Right lobe of liver (tissue), 6 donors: ENCODE results near the gene ARID5B. TPM values are rescaled to one million over a fixed set of nuclear protein-coding genes. Genes with fewer than 3 reads are reported as not detected.

Experiments used
- ATAC-seq, 4 donors: fragments of 200-7000 bp; cut with Tn5 transposase; one replicate each; pipeline ENCODE4 v1.9.1; 2020; ENCODE audit warnings: mild to moderate bottlenecking in 4 of 4, moderate library complexity in 4 of 4
- DNase-seq, 3 donors: peaks; one replicate each; pipeline ENCODE4 v3.0.0-alpha.2; 2020
- H3K27ac ChIP-seq, 3 donors: fragments of 200-600 bp; one replicate each; pipeline ENCODE4 v1.8.0; 2022
- H3K27me3 ChIP-seq, 2 donors: fragments of 200-600 bp; one replicate each; pipeline ENCODE4 v1.8.0; 2022
- H3K36me3 ChIP-seq, 4 donors: fragments of 200-600 bp; sonication (generic) in 1 of 4; one replicate each; pipeline versions ENCODE4 v1.5.1 to v1.8.0; 2017 to 2022; ENCODE audit warnings: control low read depth in 1 of 4
- H3K4me1 ChIP-seq, 4 donors: fragments of 200-600 bp; sonication (generic) in 1 of 4; one replicate each; pipeline versions ENCODE4 v1.5.1 to v1.8.0; 2017 to 2022; ENCODE audit warnings: control low read depth in 1 of 4
- H3K4me3 ChIP-seq, 3 donors: fragments of 200-600 bp; one replicate each; pipeline ENCODE4 v1.8.0; 2022
- H3K9me3 ChIP-seq, 4 donors: fragments of 200-600 bp; sonication (generic) in 1 of 4; one replicate each; pipeline versions ENCODE4 v1.5.1 to v1.8.0; 2017 to 2022; ENCODE audit warnings: control low read depth in 1 of 4
- CTCF ChIP-seq, 4 donors: fragments of 200-600 bp in 3 of 4; fragments of 450-650 bp in 1 of 4; IDR thresholded peaks; one replicate each; pipeline versions ENCODE4 v1.5.1 to v1.8.0; 2016 to 2022; ENCODE audit warnings: antibody characterized with exemption in 4 of 4, mild to moderate bottlenecking in 2 of 4
- POLR2A ChIP-seq: fragments of 450-650 bp; IDR thresholded peaks from one replicate; pipeline ENCODE4 v1.6.1; 2017; ENCODE audit warnings: antibody characterized with exemption, mild to moderate bottlenecking
- WGBS: methylation state at CpG from one replicate; pipeline ENCODE4 v1.1.6; 2018; ENCODE audit warnings: low coverage, low lambda C conversion rate; ENCODE audit not compliant: insufficient coverage; ENCODE audit errors: missing lambda C conversion rate; 5-methylcytosine and 5-hydroxymethylcytosine counted together
- intact Hi-C, 2 donors: fragments of 100-400 bp; cut with DNase I; formaldehyde crosslinking; loops; one replicate each; pipeline versions ENCODE4 v1.11.2 to v1.14.1; 2022
- total RNA-seq, 6 experiments: library from RNA; depleted of rRNA in 2 of 6; stranded (reverse); fragments of >200 nt in 2 of 6; fragmentation: NEBNext Ultra II Directional in 3 of 6; extraction: Animal tissue kit (Norgen Biotek cat#: 25700) in 3 of 6; gene quantifications; one replicate each; pipeline versions ENCODE4 v1.1.0 to v1.2.4, GENCODE V29; 2016 to 2023
- donor health status: DM: no; HTN: yes; CAD: no.
- donor health status: DM: no; HTN: no; CAD: no.
- donor health status: DM: no; HTN: no; CAD: no.
- donor health status: DM: no; HTN: yes; CAD: no.
- donor health status: DM: no; HTN: yes; CAD: no.

The ARID5B gene
- total RNA-seq, 6 experiments from 2014 or later, result 2.7 to 10.5 (median 5.3) TPM

- H3K27ac ChIP-seq, result peak overlapping the region; percentile 63 to 79 (median 71)
- 31% methylated on average over 3 of the region's 3 CpGs for WGBS
- H3K27me3 ChIP-seq, result no peaks in the 10 kb centered on the region
- no peaks in the 10 kb centered on the region for H3K36me3 ChIP-seq
- DNase-seq (no peak), ATAC-seq (peak; percentile 66 to 76 (median 72))
- H3K4me3 ChIP-seq, result no peak overlapping the region
- no peaks in the 10 kb centered on the region for H3K9me3 ChIP-seq
- peaks cover 0 to 35% (median 3%) of the 10 kb centered on the region in 4 donors for H3K4me1 ChIP-seq
- intact Hi-C loops, result no loop called here
- TF ChIP-seq CTCF (IDR thresholded peaks at IDR 0.05) (no peak), POLR2A (no peak)
Observed at GRCh38 chr10:61964059-61964709, 62.7 kb downstream of the ARID5B start.

GRCh38 chr10:61964949-61965702 is 63.6 kb downstream of the ARID5B start:
- no peaks in the 10 kb centered on the region for H3K27me3 ChIP-seq
- intact Hi-C loops, result no loop called here
- 36% methylated on average over 7 of the region's 7 CpGs for WGBS
- H3K27ac ChIP-seq, result peak overlapping the region; percentile 63 to 79 (median 71)
- H3K4me1 ChIP-seq, result peaks cover 0 to 37% (median 3%) of the 10 kb centered on the region in 4 donors
- no peaks in the 10 kb centered on the region for H3K9me3 ChIP-seq
- H3K4me3 ChIP-seq, result peak overlapping the region in 1 of 3 donors; percentile 12
- ATAC-seq, result peak; percentile 72 to 91 (median 82)
- H3K36me3 ChIP-seq, result no peaks in the 10 kb centered on the region
- DNase-seq, result no peak
- TF ChIP-seq CTCF (IDR thresholded peaks at IDR 0.05), result no peak
- no peak for TF ChIP-seq POLR2A

GRCh38 chr10:61965703-61966395 is 64.3 kb downstream of the ARID5B start:
- WGBS, result 63% methylated on average over 3 of the region's 3 CpGs
- no peak for ATAC-seq

More at GRCh38 chr10:61965703-61966395, 64.3 kb downstream of the ARID5B start:
- TF ChIP-seq POLR2A (no peak), CTCF (IDR thresholded peaks at IDR 0.05) (no peak)
- H3K27ac ChIP-seq, result peak overlapping the region; percentile 25 to 79 (median 71)
- H3K9me3 ChIP-seq, result no peaks in the 10 kb centered on the region
- no peaks in the 10 kb centered on the region for H3K27me3 ChIP-seq
- no peak overlapping the region for H3K4me3 ChIP-seq
- intact Hi-C loops, result no loop called here
- H3K4me1 ChIP-seq, result peaks cover 0 to 44% (median 3%) of the 10 kb centered on the region in 4 donors
- DNase-seq, result no peak
- no peaks in the 10 kb centered on the region for H3K36me3 ChIP-seq
